Gastroesophageal sphincter (tissue), 3 donors: ENCODE data around the gene KIAA0586.

Source experiments
- EP300 ChIP-seq: sonication (generic); formaldehyde crosslinking; IDR thresholded peaks from one replicate; pipeline ENCODE4 v1.6.1; 2017; ENCODE audit warnings: antibody characterized with exemption, mild to moderate bottlenecking
- TF ChIP-seq, protein P1 (sequence below), 4 experiments: fragments of 200-600 bp in 2 of 4; fragments of 450-650 bp in 2 of 4; sonication (generic) in 1 of 4; IDR thresholded peaks; one replicate each; pipeline ENCODE4 v1.5.1; 2017 to 2019; ENCODE audit warnings: antibody characterized with exemption in 4 of 4, mild to moderate bottlenecking in 2 of 4, moderate library complexity in 2 of 4

- TF ChIP-seq, protein P1, sequence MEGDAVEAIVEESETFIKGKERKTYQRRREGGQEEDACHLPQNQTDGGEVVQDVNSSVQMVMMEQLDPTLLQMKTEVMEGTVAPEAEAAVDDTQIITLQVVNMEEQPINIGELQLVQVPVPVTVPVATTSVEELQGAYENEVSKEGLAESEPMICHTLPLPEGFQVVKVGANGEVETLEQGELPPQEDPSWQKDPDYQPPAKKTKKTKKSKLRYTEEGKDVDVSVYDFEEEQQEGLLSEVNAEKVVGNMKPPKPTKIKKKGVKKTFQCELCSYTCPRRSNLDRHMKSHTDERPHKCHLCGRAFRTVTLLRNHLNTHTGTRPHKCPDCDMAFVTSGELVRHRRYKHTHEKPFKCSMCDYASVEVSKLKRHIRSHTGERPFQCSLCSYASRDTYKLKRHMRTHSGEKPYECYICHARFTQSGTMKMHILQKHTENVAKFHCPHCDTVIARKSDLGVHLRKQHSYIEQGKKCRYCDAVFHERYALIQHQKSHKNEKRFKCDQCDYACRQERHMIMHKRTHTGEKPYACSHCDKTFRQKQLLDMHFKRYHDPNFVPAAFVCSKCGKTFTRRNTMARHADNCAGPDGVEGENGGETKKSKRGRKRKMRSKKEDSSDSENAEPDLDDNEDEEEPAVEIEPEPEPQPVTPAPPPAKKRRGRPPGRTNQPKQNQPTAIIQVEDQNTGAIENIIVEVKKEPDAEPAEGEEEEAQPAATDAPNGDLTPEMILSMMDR (IDR thresholded peaks at IDR 0.05) = no peak
- no peak for TF ChIP-seq EP300
Observed at GRCh38 chr14:58408681-58409215, 18.8 kb upstream of the KIAA0586 start.
